ENCODE results near the gene APPBP2. TPM values are rescaled to one million over a fixed set of nuclear protein-coding genes. Genes with fewer than 3 reads are reported as not detected.

Gene APPBP2
- total RNA-seq, 3 donors from 2014 or later (not counting 1 experiment from before 2014, with no cell fraction given), result 18.2 to 23.2 (median 23.0) TPM

- Histone ChIP-seq H3K9me3 (ENCODE audit: control insufficient read depth, insufficient read depth, low read length) (no peaks in the 10 kb centered on the region), H3K4me1 (ENCODE audit: control insufficient read depth, insufficient read depth, low read length) (peaks cover 6% of the 10 kb centered on the region), H3K27me3 (ENCODE audit: control insufficient read depth, insufficient read depth, low read length) (no peaks in the 10 kb centered on the region), H3K27ac (ENCODE audit: low read length) (no peak overlapping the region), H3K4me3 (ENCODE audit: low read length) (no peak overlapping the region), H3K36me3 (ENCODE audit: control insufficient read depth, insufficient read depth, low read length) (no peaks in the 10 kb centered on the region)
- intact Hi-C loops (cut with micrococcal nuclease), result no loop called here
- no peak overlapping the region for H3K27ac Mint-ChIP-seq
- H3K4me3 Mint-ChIP-seq, result no peak overlapping the region
- DNase-seq, result no peak
- TF ChIP-seq, protein P1, sequence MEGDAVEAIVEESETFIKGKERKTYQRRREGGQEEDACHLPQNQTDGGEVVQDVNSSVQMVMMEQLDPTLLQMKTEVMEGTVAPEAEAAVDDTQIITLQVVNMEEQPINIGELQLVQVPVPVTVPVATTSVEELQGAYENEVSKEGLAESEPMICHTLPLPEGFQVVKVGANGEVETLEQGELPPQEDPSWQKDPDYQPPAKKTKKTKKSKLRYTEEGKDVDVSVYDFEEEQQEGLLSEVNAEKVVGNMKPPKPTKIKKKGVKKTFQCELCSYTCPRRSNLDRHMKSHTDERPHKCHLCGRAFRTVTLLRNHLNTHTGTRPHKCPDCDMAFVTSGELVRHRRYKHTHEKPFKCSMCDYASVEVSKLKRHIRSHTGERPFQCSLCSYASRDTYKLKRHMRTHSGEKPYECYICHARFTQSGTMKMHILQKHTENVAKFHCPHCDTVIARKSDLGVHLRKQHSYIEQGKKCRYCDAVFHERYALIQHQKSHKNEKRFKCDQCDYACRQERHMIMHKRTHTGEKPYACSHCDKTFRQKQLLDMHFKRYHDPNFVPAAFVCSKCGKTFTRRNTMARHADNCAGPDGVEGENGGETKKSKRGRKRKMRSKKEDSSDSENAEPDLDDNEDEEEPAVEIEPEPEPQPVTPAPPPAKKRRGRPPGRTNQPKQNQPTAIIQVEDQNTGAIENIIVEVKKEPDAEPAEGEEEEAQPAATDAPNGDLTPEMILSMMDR (IDR thresholded peaks at IDR 0.05), result no peak
- ATAC-seq, result no peak
- peaks cover 17 to 18% of the 10 kb centered on the region in 2 donors for H3K4me1 Mint-ChIP-seq
- no peaks in the 10 kb centered on the region for H3K36me3 Mint-ChIP-seq
- H3K9me3 Mint-ChIP-seq, result no peaks in the 10 kb centered on the region
- WGBS (ENCODE audit: insufficient coverage), result 94% methylated on average over 1 of the region's 1 CpG
- peaks cover 3 to 11% of the 10 kb centered on the region in 2 donors for H3K27me3 Mint-ChIP-seq (ENCODE audit: low read depth in 2 of 2)
These were observed 3.8 kb upstream of the APPBP2 start for GRCh38 chr17:60529806-60530205.

DNA sequence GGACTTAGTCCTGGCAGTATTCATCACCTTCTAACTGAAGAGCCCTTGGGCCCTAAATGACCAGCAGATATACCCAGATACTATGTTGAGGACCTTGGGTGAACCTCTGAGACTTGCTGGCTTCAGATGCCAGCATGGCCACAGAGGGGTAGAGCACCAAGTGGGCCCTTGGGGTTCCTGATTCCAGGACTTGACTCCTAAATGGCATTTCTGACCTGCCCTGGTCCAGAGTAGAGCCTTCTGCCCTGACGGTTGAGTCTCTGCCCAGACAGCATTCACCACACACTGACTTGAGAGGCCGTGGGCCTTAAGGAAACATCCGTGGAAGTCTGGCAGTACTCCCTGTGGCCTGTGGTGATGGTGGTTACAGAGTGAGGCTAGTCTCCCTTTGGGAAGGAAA is 2.8 kb upstream of the APPBP2 start:
- Mint-ChIP-seq H3K36me3 (no peaks in the 10 kb centered on the region), H3K27me3 (ENCODE audit: low read depth in 2 of 2) (peaks cover 3 to 11% of the 10 kb centered on the region in 2 donors), H3K9me3 (no peaks in the 10 kb centered on the region), H3K27ac (no peak overlapping the region), H3K4me1 (peaks cover 26 to 28% of the 10 kb centered on the region in 2 donors), H3K4me3 (no peak overlapping the region)
- H3K9me3 ChIP-seq (ENCODE audit: control insufficient read depth, insufficient read depth, low read length), result no peaks in the 10 kb centered on the region
- H3K36me3 ChIP-seq (ENCODE audit: control insufficient read depth, insufficient read depth, low read length), result no peaks in the 10 kb centered on the region
- TF ChIP-seq, protein P1 (IDR thresholded peaks at IDR 0.05), result no peak
- WGBS (ENCODE audit: insufficient coverage), result 100% methylated on average over 3 of the region's 3 CpGs
- H3K27ac ChIP-seq (ENCODE audit: low read length), result no peak overlapping the region
- H3K4me1 ChIP-seq (ENCODE audit: control insufficient read depth, insufficient read depth, low read length), result peaks cover 7% of the 10 kb centered on the region
- no peaks in the 10 kb centered on the region for H3K27me3 ChIP-seq (ENCODE audit: control insufficient read depth, insufficient read depth, low read length)
- intact Hi-C loops (cut with micrococcal nuclease), result no loop called here
- ATAC-seq (no peak), DNase-seq (no peak)
- no peak overlapping the region for H3K4me3 ChIP-seq (ENCODE audit: low read length)

DNA sequence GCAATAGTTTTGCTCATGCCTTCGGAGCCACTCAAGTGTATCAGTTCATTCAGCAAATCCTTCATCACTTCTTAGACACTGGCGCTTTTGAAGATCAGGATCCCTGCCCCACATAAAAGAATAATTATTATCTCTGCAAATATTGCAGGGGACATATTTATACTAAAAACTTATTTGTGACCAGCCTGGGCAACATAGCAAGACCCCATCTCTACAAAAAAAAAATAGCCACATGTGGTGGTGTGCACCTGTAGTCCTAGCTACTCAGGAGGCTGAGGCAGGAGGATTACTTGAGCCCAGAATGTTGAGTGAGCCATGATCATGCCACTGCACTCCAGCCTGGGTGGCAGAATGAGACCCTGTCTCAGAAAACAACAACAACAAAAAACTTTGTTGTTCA is 1.7 kb upstream of the APPBP2 start:
- Mint-ChIP-seq H3K9me3 (no peaks in the 10 kb centered on the region), H3K27me3 (ENCODE audit: low read depth in 2 of 2) (peaks cover 3 to 11% of the 10 kb centered on the region in 2 donors), H3K36me3 (no peaks in the 10 kb centered on the region), H3K4me1 (peaks cover 33% of the 10 kb centered on the region in 2 donors), H3K4me3 (peak overlapping the region; percentile 59), H3K27ac (no peak overlapping the region)
- TF ChIP-seq, protein P1 (IDR thresholded peaks at IDR 0.05), result no peak
- ATAC-seq (no peak), DNase-seq (no peak)
- intact Hi-C loops (cut with micrococcal nuclease), result loop anchor here (2.0 kb wide), 1 partner anchor 73 kb away; the partner anchor contains the start of gene PPM1D
- H3K36me3 ChIP-seq (ENCODE audit: control insufficient read depth, insufficient read depth, low read length), result no peaks in the 10 kb centered on the region
- no peaks in the 10 kb centered on the region for H3K9me3 ChIP-seq (ENCODE audit: control insufficient read depth, insufficient read depth, low read length)
- H3K4me3 ChIP-seq (ENCODE audit: low read length), result no peak overlapping the region
- H3K27ac ChIP-seq (ENCODE audit: low read length), result no peak overlapping the region
- peaks cover 10% of the 10 kb centered on the region for H3K4me1 ChIP-seq (ENCODE audit: control insufficient read depth, insufficient read depth, low read length)
- 100% methylated on average over 2 of the region's 2 CpGs for WGBS (ENCODE audit: insufficient coverage)
- H3K27me3 ChIP-seq (ENCODE audit: control insufficient read depth, insufficient read depth, low read length), result no peaks in the 10 kb centered on the region

DNA sequence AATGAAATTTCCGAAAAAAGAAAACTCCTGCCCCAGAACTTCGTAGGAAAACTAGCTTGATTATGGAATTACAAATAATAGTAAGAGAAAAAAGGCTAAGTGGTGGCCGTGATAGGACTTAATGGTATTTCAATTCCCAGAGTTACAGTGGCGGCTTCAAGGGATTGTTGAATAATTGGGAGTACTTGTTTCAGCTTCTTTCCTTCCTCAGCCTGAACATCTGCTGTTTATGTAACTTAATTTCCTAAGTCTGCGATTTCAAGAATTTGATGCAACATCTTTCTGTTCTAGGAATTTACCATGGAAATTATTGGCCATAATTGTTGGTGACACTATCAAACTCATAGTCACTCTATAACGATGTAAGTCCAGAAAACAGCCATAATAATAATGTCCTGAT is 684 bp upstream of the APPBP2 start:
- Mint-ChIP-seq H3K4me3 (peak overlapping the region; percentile 95), H3K4me1 (peaks cover 34 to 41% of the 10 kb centered on the region in 2 donors), H3K36me3 (no peaks in the 10 kb centered on the region), H3K27me3 (ENCODE audit: low read depth in 2 of 2) (peaks cover 3 to 7% of the 10 kb centered on the region in 2 donors), H3K27ac (peak overlapping the region; percentile 93 to 98), H3K9me3 (no peaks in the 10 kb centered on the region)
- TF ChIP-seq, protein P1 (IDR thresholded peaks at IDR 0.05), result no peak
- H3K4me3 ChIP-seq (ENCODE audit: low read length), result peak overlapping the region; percentile 81
- DNase-seq (no peak), ATAC-seq (no peak)
- H3K9me3 ChIP-seq (ENCODE audit: control insufficient read depth, insufficient read depth, low read length), result no peaks in the 10 kb centered on the region
- 20% methylated on average over 2 of the region's 6 CpGs for WGBS (ENCODE audit: insufficient coverage)
- no peaks in the 10 kb centered on the region for H3K27me3 ChIP-seq (ENCODE audit: control insufficient read depth, insufficient read depth, low read length)
- no peaks in the 10 kb centered on the region for H3K36me3 ChIP-seq (ENCODE audit: control insufficient read depth, insufficient read depth, low read length)
- intact Hi-C loops (cut with micrococcal nuclease), result loop anchor here (2.0 kb wide), 1 partner anchor 74 kb away; the partner anchor contains the start of gene PPM1D
- H3K4me1 ChIP-seq (ENCODE audit: control insufficient read depth, insufficient read depth, low read length), result peaks cover 10% of the 10 kb centered on the region
- H3K27ac ChIP-seq (ENCODE audit: low read length), result peak overlapping the region; percentile 91

All from natural killer cell (primary cell).